GM19328 (cell line): Measurements from ENCODE around the gene B3GNT4.
"Not testable (repeated sequence)": the region's sequence is repeated elsewhere in the genome, so short reads cannot be mapped to it uniquely, and the experiment has no call there.

ENCODE experiments used
- ATAC-seq: cut with Tn5 transposase; IDR thresholded peaks from one replicate; pipeline ENCODE4 v1.9.1; 2021; ENCODE audit warnings: mild to moderate bottlenecking, moderate library complexity; ENCODE audit not compliant: unreplicated experiment

Gene B3GNT4

GRCh38 chr12:122203301-122204166 lies at the start of gene B3GNT4:
Gene B3GNT4 (plus strand): TSS chr12:122203709. CDS start chr12:122204619, 910 bp downstream.
- ATAC-seq, result no peak

DNA sequence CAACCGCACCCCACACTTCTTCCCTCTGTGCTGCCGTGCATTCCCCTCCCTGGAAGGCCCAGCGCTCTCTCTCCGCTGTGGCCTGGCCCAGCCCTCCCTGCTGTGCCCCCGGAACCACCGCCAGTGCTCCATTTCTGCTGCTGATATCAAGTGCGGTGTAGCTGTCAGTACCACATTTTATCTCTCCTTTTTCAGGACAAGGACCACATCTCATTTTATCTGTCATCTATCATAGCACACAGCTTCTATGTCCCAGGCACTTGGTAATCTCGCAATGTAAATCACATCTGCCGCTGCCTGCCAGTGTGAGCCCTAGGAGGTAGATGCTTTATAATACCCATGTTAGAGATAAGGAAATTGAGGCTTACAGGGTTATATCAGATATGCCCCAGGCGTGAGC lies 47.8 kb upstream of the B3GNT4 start:
- ATAC-seq, result no peak

- ATAC-seq, result no peak
Observed at GRCh38 chr12:122158700-122159285, 44.7 kb upstream of the B3GNT4 start.

DNA sequence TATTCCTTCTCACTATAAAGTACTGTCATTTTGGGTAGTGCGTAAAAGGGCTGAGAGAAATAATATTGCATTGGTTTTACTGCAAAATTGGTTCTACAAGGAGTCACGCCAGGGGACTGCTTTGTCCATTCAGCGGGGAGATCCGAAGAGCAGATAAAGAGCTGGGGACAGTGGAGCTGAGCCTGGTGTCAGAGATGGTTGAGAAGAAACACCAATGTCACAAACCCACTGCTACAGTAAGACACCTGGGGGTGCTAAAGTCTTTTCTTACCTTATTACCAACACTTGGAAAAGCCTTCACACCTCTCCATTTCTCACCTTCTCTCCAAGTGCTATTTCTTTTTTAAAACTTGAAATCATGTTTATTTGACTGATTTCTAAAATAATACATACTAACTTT lies 43.6 kb upstream of the B3GNT4 start:
- no peak for ATAC-seq

DNA sequence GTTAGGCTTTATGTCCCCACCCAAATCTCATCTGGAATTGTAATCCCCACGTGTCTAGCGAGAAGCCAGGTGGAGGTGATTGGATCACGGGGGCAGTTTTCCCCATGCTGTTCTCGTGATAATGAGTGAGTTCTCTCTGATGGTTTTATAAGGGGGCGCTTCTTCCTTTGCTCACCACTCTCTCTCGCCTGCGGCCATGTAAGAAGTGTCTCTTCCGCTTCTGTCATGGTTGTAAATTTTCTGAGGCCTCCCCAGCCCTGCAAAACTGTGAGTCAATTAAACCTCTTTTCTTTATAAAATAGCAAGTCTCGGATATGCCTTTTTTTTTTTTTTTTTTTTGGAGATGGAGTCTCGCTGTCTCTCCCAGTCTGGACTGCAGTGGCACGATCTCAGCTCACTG lies 42.7 kb upstream of the B3GNT4 start:
- no peak for ATAC-seq

DNA sequence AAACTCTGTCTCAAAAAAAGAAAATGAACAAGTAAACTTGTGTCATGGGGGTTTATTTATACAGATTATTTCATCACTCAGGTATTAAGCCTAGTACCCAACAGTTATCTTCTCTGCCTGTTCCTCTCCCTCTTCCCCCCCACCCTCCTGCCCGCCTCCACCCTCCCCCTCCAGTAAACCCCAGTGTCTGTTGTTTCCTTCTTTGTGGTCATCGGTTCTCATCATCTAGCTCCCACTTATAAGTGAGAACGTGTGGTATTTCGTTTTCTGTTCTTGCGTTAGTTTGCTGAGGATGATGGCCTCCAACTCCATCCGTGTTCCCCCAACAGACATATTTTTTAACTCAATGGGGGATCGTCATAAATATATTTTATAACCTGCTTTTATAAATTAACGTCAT lies 41.8 kb upstream of the B3GNT4 start:
- no peak for ATAC-seq

DNA sequence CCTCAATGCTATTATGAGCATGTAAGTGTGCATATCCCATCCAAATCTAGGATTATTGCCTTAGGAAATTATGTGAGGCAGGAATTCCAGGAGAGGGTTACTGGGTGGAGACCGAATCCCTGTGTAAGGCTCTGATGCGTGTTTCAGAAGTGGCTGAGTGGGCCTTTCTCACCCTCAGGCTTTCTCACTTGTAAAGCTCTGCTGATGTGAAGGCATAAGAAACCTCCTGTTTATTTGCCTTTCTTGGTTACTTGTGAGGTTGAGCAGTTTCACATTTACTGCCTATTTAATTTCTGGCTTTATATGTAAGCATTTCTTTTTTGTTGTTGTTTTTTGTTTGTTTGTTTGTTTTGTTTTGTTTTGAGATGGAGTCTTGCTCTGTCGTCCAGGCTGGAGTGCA lies 40.5 kb upstream of the B3GNT4 start:
- no peak for ATAC-seq

- no peak for ATAC-seq
Observed at GRCh38 chr12:122166422-122167349, 36.8 kb upstream of the B3GNT4 start.

GRCh38 chr12:122167356-122167925 lies 36.1 kb upstream of the B3GNT4 start:
- ATAC-seq, result no peak

DNA sequence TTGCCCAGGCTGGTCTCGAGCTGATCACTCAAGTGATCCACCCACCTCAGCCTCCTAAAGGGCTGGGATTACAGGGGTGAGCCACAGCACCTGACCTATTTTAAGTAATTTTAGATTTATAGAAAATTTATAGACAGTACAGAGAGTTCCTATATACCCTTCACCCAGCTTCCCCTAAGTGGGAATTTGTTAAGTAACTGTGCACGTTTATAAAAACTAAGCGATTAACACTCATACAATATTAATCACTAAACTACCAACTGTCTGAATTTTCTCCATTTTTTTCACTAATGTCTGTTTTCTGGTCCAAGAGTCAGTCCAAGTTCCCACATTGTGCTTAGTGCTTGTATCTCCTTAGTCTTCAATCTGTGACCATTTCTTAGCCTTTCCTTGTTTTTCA lies 35.0 kb upstream of the B3GNT4 start:
- ATAC-seq, result no peak

GRCh38 chr12:122171399-122171798 lies 32.1 kb upstream of the B3GNT4 start:
- ATAC-seq, result no peak

- ATAC-seq, result no peak
Observed at GRCh38 chr12:122172262-122172939, 31.1 kb upstream of the B3GNT4 start.

DNA sequence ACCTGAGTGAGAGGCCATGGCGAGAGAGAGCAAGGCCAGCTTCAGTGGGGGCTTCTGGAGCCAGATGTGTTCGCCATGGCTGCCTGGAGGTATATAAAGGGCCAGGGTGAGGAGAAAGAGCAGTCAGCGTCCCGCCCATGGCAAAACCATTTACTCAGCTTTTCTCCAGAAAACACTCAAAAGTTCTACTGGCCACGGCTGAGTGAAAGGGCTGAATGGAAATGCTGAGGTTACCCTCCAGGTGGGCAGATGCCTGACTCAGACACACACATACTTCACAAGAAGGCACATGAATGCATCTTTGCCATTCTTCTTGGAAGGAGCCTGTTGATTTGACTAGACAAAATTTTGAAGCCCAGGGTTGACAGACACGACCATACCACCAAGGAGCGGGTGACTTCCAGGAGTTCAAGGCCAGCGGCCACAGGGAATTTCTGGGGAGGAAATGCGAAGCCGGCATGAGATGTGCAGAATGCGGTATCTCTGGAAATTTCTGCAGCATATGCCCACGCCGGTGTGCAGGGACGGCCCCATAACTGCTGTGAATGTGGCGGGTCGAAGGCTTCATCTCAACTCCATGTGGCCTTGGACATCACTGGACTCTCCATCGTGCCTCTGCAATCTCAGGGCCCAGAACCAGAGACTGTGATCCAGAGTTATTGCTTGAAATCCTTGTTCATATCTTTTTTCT lies 29.2 kb upstream of the B3GNT4 start, which contains the start of gene IL31:
IL31 (minus strand) TSS at position 67 of the 691 bp plus-strand sequence; CDS start at position 18, 49 bp downstream.
- ATAC-seq, result no peak

DNA sequence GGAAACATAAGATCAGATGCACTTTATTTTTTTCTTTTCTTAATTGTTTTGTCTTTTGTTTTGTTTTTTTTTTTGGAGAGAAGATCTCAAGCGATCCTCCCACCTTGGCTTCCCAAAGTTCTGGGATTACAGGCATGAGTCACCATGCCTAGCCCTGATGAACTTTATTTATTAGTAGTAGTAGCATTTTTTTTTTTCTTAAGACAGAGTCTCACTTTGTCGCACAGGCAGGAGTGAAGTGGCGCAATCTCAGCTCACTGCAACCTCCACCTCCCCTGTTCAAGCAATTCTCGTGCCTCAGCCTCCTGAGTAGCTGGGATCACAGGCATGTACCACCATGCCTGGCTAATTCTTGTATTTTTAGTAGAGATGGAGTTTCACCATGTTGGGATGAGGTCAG lies 27.0 kb upstream of the B3GNT4 start:
- ATAC-seq, result not testable (repeated sequence)

- ATAC-seq, result no peak
Observed at GRCh38 chr12:122182887-122183587, 20.5 kb upstream of the B3GNT4 start, which contains the start of gene LRRC43. Gene LRRC43 (plus strand): TSS chr12:122183123. CDS start chr12:122183145, 22 bp downstream.

GRCh38 chr12:122183588-122183940 lies 19.9 kb upstream of the B3GNT4 start:
- ATAC-seq, result no peak

- ATAC-seq, result no peak
Observed at GRCh38 chr12:122184517-122184916, 19.0 kb upstream of the B3GNT4 start.

GRCh38 chr12:122185079-122185478 lies 18.4 kb upstream of the B3GNT4 start:
- ATAC-seq, result no peak

GRCh38 chr12:122185494-122186082 lies 17.9 kb upstream of the B3GNT4 start:
- no peak for ATAC-seq
